ENCODE data around the gene KLK1. TPM values are rescaled to one million over a fixed set of nuclear protein-coding genes. Genes with fewer than 3 reads are reported as not detected.

Gene KLK1
- total and polyA plus RNA-seq, 2 donors (not counting 1 experiment from before 2014, with no cell fraction given): not detected

DNA sequence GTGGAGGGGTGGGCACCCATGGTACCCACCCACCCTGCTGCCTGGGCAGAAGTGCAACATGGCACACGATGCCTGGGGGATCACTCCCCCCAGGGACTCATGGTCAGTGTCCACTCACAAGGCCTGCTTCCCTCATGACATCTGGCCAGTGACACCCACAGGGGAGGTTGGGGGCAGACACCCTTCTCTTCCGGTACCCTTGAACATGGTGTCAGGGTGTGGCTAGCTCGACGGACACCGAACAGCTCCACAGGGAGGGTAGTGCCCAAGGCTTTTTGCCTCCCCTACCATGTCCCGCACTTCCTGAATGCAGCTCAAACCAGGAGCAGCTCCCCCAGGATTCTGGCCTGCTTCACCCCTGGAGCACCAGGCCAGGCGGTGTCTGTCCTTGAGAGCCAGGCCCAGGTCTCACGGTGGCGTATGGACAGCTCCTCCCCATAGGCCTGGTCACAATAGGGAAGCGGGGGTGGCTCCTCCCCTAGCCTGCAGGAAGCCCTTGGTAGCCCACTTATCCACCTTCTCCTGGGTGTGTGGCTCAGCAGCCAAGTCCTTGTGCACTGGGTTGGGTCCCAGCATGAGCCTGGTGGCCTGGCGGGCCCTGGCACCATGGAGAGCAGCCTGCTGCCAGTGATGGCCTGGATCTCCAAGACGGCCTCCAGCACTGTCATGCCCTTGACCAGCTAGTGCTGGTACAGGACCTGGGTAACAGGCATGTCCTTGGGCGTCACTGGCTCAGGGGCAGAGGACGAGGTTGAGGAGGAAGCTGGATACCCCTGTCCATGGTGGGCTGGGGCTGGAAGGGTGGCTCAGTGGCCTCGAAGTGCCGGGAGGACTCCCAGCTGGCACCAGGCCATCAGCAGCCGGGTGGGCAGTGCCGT, 25.6 kb downstream of the KLK1 start:
- Histone ChIP-seq H3K27ac (ENCODE audit: insufficient read depth, low read length) (no peak overlapping the region), H3K9me3 (ENCODE audit: control insufficient read depth, insufficient read depth, low read depth, low read length) (no peaks in the 10 kb centered on the region), H3K9ac (ENCODE audit: insufficient read depth, low read length) (no peak overlapping the region), H3K27me3 (ENCODE audit: control insufficient read depth, insufficient read depth, low read length) (no peaks in the 10 kb centered on the region), H4K20me1 (ENCODE audit: control insufficient read depth, extremely low read depth, insufficient read depth, low read length) (no peaks in the 10 kb centered on the region), H3K79me2 (ENCODE audit: control insufficient read depth, insufficient read depth, low read length) (peaks cover 26% of the 10 kb centered on the region), H2AFZ (ENCODE audit: low read length) (no peak overlapping the region), H3K4me1 (ENCODE audit: control insufficient read depth, extremely low read depth, insufficient read depth, low read length) (peaks cover 4% of the 10 kb centered on the region), H3K4me2 (ENCODE audit: extremely low read depth, insufficient read depth, low read length) (no peak overlapping the region), H3K36me3 (ENCODE audit: control insufficient read depth, insufficient read depth, low read length) (peaks cover 19% of the 10 kb centered on the region), H3K4me3 (replicated peaks in 1 of 4; ENCODE audit: control extremely low read depth in 1 of 4, insufficient read depth in 1 of 4, low read depth in 3 of 4, low read length in 4 of 4) (no peak overlapping the region)
- DNase-seq (ENCODE audit: low read depth in 2 of 2): no peak
- TF ChIP-seq CTCF (conservative IDR thresholded peaks at IDR 0.05 in 1 of 2, IDR thresholded peaks at IDR 0.05 in 1 of 2; ENCODE audit: low read depth in 1 of 2, low read length in 2 of 2): no peak
- TF ChIP-seq EZH2 (IDR thresholded peaks at IDR 0.05; ENCODE audit: low read length, missing control alignments): no peak

GRCh38 chr19:50797429-50797780, 26.2 kb downstream of the KLK1 start:
- TF ChIP-seq CTCF (conservative IDR thresholded peaks at IDR 0.05 in 1 of 2, IDR thresholded peaks at IDR 0.05 in 1 of 2; ENCODE audit: low read depth in 1 of 2, low read length in 2 of 2) (no peak), EZH2 (IDR thresholded peaks at IDR 0.05; ENCODE audit: low read length, missing control alignments) (no peak)
- no peak for DNase-seq (ENCODE audit: low read depth in 2 of 2)
- no peak overlapping the region for H2AFZ ChIP-seq (ENCODE audit: low read length)
- no peaks in the 10 kb centered on the region for H3K4me1 ChIP-seq (ENCODE audit: control insufficient read depth, extremely low read depth, insufficient read depth, low read length)
- peaks cover 20% of the 10 kb centered on the region for H3K79me2 ChIP-seq (ENCODE audit: control insufficient read depth, insufficient read depth, low read length)
- no peak overlapping the region for H3K27ac ChIP-seq (ENCODE audit: insufficient read depth, low read length)
- no peaks in the 10 kb centered on the region for H3K9me3 ChIP-seq (ENCODE audit: control insufficient read depth, insufficient read depth, low read depth, low read length)
- H3K36me3 ChIP-seq (ENCODE audit: control insufficient read depth, insufficient read depth, low read length): peaks cover 19% of the 10 kb centered on the region
- no peak overlapping the region for H3K4me3 ChIP-seq (replicated peaks in 1 of 4; ENCODE audit: control extremely low read depth in 1 of 4, insufficient read depth in 1 of 4, low read depth in 3 of 4, low read length in 4 of 4)
- no peaks in the 10 kb centered on the region for H4K20me1 ChIP-seq (ENCODE audit: control insufficient read depth, extremely low read depth, insufficient read depth, low read length)
- H3K9ac ChIP-seq (ENCODE audit: insufficient read depth, low read length): no peak overlapping the region
- no peaks in the 10 kb centered on the region for H3K27me3 ChIP-seq (ENCODE audit: control insufficient read depth, insufficient read depth, low read length)
- no peak overlapping the region for H3K4me2 ChIP-seq (ENCODE audit: extremely low read depth, insufficient read depth, low read length)

GRCh38 chr19:50796634-50797428, 26.8 kb downstream of the KLK1 start:
- TF ChIP-seq CTCF (conservative IDR thresholded peaks at IDR 0.05 in 1 of 2, IDR thresholded peaks at IDR 0.05 in 1 of 2; ENCODE audit: low read depth in 1 of 2, low read length in 2 of 2) (no peak), EZH2 (IDR thresholded peaks at IDR 0.05; ENCODE audit: low read length, missing control alignments) (no peak)
- Histone ChIP-seq H3K27me3 (ENCODE audit: control insufficient read depth, insufficient read depth, low read length) (no peaks in the 10 kb centered on the region), H3K4me1 (ENCODE audit: control insufficient read depth, extremely low read depth, insufficient read depth, low read length) (no peaks in the 10 kb centered on the region), H3K27ac (ENCODE audit: insufficient read depth, low read length) (no peak overlapping the region), H3K36me3 (ENCODE audit: control insufficient read depth, insufficient read depth, low read length) (peaks cover 14% of the 10 kb centered on the region), H3K79me2 (ENCODE audit: control insufficient read depth, insufficient read depth, low read length) (peaks cover 14% of the 10 kb centered on the region), H3K9me3 (ENCODE audit: control insufficient read depth, insufficient read depth, low read depth, low read length) (no peaks in the 10 kb centered on the region), H4K20me1 (ENCODE audit: control insufficient read depth, extremely low read depth, insufficient read depth, low read length) (no peaks in the 10 kb centered on the region), H3K4me2 (ENCODE audit: extremely low read depth, insufficient read depth, low read length) (no peak overlapping the region), H3K9ac (ENCODE audit: insufficient read depth, low read length) (no peak overlapping the region), H2AFZ (ENCODE audit: low read length) (no peak overlapping the region), H3K4me3 (replicated peaks in 1 of 4; ENCODE audit: control extremely low read depth in 1 of 4, insufficient read depth in 1 of 4, low read depth in 3 of 4, low read length in 4 of 4) (no peak overlapping the region)
- DNase-seq (ENCODE audit: low read depth in 2 of 2): no peak
